Medulla oblongata (tissue), 1 donor: ENCODE results near the gene EXOC4.
"Not testable (repeated sequence)": the region's sequence is repeated elsewhere in the genome, so short reads cannot be mapped to it uniquely, and the experiment has no call there.

Experiments
- DNase-seq: peaks from one replicate; pipeline ENCODE4 v3.0.0-alpha.2; 2015; ENCODE audit errors: extremely low spot score

The EXOC4 gene

GRCh38 chr7:133623721-133624120, 370.8 kb downstream of the EXOC4 start:
- no peak for DNase-seq

DNA sequence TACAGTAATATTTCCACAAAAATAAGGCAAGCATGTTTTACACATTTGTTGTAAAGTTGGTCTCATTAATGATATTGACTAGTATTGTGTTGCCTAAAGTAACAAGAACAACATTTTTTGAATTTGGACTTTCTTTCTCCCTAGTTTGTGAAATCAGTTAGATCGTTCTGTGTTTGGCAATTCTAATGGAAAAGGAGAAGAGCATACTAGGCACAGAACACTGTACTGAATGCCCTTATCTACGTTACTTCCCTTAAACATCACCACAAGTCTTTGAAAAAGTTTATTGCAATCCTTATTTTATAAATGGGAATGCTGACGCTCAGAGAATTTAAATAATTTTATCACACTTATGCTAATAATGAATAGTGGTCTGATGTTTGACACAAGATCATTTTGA, 372.2 kb downstream of the EXOC4 start:
- no peak for DNase-seq

- DNase-seq = no peak
Observed at GRCh38 chr7:133629701-133630100, 376.8 kb downstream of the EXOC4 start.

- no peak for DNase-seq
Observed at GRCh38 chr7:133633055-133633454, 380.2 kb downstream of the EXOC4 start.

DNA sequence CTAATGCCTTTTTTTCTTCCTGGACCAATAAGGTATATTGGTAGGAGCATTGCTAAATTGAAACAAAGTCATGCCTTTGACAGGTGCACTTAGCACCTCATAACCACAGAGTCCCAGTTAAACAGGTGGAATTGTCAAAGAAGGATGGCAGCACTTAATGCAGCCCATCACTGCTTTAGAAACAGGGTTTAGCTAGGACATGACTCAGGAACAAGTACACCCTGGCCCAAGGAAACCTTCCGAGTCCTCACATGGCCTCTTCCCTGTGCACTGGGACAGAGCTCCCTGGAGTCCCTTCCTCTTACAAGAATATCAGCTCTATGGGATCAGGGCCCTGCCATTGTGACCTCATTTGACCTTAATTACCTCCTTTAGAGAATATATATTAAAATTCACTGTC, 382.7 kb downstream of the EXOC4 start:
- no peak for DNase-seq

GRCh38 chr7:133638857-133639256, 386.0 kb downstream of the EXOC4 start:
- no peak for DNase-seq

GRCh38 chr7:133641436-133641835, 388.6 kb downstream of the EXOC4 start:
- no peak for DNase-seq

GRCh38 chr7:133642907-133643306, 390.0 kb downstream of the EXOC4 start:
- DNase-seq = no peak

GRCh38 chr7:133643652-133644051, 390.8 kb downstream of the EXOC4 start:
- DNase-seq = not testable (repeated sequence)

DNA sequence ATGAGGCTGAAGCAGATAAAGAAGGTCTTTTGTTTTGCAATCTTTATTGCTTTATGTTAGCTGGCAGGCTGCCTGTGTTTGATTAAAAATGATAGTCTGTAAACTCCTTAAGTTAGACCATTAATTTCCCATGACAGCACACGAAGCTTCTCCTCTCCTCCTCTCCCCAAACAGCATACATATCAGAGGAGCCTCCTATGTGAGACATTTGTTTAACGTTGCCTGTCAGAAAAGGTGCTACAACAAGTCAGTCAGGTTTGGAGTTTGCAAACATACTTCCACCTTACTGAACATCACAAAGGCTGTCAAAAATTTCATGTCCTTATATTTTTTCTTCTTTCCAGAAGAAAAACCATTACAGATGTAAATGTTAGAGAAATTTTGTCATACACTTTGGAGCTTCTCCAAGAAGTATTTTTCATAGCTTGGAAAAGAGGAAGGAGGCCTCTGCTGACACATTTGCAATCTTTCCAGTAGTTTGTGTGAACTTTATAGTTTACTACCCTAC, 393.1 kb downstream of the EXOC4 start:
- no peak for DNase-seq

GRCh38 chr7:133646472-133647315, 393.8 kb downstream of the EXOC4 start:
- no peak for DNase-seq

DNA sequence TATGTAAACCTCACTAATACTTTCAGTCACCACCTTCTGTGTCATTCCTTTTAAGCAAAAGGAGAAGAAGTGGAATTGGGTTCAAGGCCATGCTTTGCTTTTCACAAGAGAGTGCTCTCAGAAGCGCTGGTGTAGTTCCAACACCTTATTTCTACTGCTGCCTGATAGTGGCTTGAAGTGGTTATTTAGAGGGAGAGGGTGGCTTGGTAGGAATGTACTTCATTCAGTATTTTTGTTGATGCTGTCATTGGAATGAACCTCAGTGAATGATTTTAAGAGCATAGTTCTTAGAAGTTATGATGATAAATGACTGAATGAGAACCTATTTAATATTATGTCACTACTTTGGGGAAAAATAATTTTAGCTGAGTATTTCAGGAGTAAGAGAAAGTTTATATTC, 396.7 kb downstream of the EXOC4 start:
- no peak for DNase-seq

DNA sequence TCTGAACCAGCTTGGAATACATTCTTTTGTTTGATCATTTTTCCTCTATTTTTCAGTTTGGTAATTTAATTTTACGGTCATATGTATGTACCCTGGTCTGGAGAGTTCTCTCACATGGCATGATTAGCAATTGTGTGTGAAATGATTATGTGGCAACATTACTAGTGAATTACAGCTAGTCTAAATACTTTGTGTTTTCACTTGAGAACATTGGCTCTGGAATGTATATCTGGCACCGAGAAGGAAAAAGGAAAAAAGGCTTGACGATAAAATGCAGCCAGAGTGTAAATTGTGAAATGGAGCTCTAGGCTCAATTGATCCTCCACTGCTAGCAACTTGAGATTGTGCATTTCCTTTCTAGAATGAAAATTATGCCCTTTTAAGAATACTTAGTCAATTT, 397.2 kb downstream of the EXOC4 start:
- no peak for DNase-seq

DNA sequence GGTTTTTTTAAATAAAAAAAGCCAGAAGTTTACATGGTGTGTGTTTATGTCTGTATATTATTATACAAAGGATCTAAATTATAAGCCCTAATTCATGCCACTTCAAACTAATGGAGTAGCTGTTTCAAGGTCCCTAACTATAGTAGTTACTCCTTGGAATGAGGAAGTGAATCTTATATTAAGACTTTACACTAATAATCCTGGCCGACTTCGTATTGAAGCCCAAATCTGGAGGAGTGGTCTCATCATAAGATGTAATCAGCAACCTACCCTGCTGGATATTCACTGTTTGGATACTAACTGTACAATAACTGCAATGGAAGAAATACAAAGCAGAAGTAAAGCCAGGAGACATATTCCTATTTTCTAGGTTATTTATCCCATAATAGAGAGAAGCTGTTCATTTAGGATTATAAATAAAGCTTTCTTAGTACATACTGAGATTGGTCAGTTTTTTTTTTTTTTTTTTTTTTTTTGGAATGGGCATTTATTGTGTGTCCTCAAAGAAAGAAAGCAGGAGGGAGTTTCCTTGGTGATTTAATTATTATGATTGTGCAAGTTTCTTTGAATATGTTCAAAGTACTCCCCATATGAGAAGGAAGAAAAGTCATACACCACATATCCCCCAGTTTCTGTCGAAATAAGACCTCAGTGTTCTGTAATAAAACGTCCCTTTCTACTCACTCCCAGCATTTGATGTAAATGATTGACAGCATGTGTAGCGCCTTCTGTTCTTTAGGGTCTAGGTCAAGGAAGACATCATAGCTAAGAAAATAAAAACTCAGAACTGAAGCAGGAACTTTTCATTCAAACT, 397.8 kb downstream of the EXOC4 start:
- DNase-seq = no peak

- DNase-seq = no peak
Observed at GRCh38 chr7:133652547-133652946, 399.7 kb downstream of the EXOC4 start.

DNA sequence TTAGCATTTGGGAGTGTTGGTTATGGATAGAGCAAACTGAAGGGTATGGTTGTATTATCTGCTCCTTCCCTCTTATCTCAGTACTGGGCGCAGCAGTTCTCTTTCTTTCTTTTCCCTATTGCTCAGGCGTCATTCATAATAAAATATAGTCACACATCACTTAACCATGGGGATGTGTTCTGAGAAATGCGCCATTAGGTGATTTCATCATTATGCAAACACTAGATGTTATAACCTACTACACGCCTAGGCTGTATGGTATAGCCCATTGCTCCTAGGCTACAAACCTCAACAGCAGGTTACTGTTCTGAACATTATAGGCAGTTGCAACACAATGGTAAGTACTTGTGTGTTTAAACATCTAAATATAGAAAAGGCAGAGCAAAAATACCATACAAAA, 401.7 kb downstream of the EXOC4 start:
- DNase-seq = no peak

- no peak for DNase-seq
Observed at GRCh38 chr7:133662276-133662675, 409.4 kb downstream of the EXOC4 start.

GRCh38 chr7:133662830-133663229, 410.0 kb downstream of the EXOC4 start:
- no peak for DNase-seq

DNA sequence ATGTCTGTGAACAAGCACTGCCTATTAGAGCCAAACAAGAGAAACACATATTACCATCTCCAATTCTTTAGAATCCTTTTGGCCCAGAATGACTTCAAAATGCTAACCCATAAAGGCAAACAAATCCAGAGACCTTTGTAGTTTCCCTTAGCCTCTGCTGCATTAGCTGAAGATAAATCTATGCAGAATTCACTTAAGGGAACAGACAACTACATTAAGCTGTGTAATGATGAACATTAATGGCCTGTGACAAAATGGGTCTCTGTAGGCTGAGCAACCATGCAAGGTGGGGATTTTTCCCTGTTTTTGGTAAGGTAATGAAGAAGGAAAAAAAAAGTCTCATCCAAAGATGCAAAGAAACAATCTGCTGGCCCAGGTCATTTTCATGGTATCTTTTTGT, 411.6 kb downstream of the EXOC4 start:
- DNase-seq = no peak

DNA sequence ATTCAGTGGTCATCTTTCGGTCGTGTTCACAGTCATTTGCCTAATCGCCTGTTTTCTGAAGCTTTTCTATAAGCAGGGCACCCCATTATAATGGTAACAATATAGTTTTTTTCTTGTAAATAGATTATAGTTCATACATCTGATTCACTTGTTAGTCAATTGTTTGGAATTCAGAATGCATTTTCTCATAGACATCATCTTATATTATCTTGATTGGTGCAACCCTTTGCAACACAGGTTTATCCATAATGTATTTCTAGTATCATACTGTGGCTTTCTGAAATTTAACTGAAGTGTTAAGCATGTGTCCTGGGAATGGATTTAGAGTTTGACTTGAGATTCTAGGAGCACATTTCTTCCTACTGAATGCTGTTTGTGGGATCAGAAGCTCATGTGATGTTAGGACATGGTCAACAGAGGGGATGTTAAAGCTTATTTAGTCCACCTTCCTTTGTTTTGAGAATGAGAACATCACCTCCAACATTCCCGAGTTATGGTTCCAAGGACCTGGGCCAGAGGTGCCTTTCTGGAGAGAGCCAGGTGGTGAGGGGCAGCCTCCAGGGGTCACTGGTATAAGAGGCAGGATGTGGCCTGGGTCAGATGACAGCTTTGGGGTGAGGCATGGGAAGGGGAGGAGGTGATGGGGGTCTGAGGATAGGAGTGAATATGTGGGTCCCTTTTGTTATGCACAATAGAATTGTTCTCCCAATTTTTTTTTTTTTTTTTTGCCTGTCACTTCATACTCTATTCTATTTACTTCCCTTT, 415.6 kb downstream of the EXOC4 start:
- DNase-seq = no peak

- DNase-seq = no peak
Observed at GRCh38 chr7:133669061-133669455, 416.2 kb downstream of the EXOC4 start.

DNA sequence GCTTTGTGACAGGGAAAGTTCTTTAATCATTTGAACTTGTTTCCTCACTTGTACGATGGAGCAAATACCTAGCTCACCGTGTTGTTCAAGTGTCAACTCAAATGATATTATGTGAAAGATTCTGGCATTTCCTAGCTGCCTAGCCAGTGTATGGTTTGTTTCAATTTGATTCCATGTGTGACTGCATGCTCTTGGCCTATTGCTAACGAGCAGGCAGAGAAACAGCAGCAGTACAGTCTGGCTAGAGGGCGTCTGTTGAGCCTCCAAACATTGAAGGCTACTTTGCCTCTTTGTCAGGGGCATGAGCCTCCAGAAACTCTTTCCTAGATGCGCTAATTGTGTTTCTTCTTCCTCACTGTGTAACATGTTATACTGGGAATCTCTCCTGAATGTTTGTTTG, 417.4 kb downstream of the EXOC4 start:
- no peak for DNase-seq
